Measurements from ENCODE around the gene NDUFC1.

DNA sequence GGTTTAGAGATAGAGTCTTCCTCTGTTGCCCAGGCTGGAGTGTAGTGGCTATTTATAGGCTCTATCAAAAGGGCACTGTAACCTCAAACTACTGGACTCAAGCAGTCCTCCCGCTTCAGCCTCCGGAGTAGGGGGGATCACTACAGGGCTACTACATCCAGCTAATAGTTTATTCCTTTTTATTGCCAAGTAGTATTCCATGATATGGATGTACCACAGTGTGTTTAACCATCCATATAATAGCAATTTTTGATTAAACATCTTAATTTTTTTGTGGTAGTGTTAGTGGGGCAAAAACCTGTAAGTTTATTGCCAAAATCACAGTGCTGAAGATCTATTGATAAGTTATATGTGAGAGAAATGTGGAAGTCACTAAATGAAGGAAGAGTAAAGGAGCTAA lies 2.6 kb upstream of the NDUFC1 start:
- TF ChIP-seq, protein P1, sequence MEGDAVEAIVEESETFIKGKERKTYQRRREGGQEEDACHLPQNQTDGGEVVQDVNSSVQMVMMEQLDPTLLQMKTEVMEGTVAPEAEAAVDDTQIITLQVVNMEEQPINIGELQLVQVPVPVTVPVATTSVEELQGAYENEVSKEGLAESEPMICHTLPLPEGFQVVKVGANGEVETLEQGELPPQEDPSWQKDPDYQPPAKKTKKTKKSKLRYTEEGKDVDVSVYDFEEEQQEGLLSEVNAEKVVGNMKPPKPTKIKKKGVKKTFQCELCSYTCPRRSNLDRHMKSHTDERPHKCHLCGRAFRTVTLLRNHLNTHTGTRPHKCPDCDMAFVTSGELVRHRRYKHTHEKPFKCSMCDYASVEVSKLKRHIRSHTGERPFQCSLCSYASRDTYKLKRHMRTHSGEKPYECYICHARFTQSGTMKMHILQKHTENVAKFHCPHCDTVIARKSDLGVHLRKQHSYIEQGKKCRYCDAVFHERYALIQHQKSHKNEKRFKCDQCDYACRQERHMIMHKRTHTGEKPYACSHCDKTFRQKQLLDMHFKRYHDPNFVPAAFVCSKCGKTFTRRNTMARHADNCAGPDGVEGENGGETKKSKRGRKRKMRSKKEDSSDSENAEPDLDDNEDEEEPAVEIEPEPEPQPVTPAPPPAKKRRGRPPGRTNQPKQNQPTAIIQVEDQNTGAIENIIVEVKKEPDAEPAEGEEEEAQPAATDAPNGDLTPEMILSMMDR (IDR thresholded peaks at IDR 0.05) = no peak
- TF ChIP-seq EP300 (IDR thresholded peaks at IDR 0.05) (no peak), POLR2A (IDR thresholded peaks at IDR 0.05; ENCODE audit: low read depth) (no peak)

All from esophagus muscularis mucosa (tissue), 4 donors.